Naive B cell (primary cell): ENCODE data around the gene LAMP1. TPM values are rescaled to one million over a fixed set of nuclear protein-coding genes. Genes with fewer than 3 reads are reported as not detected.
"Not testable (repeated sequence)": the region's sequence is repeated elsewhere in the genome, so short reads cannot be mapped to it uniquely, and the experiment has no call there.

ENCODE experiments used
- ATAC-seq, 2 donors: fragments of 150-1000 bp; cut with Tn5 transposase; 2 replicates each; pipeline ENCODE4 v1.10.0; 2021; ENCODE audit warnings: low read depth in 2 of 2, mild to moderate bottlenecking in 2 of 2, moderate library complexity in 2 of 2
- DNase-seq: peaks from one replicate; pipeline ENCODE4 v3.0.0; 2022
- H3K27ac Mint-ChIP-seq, 6 donors: one replicate each; pipeline ENCODE4 v1.8.0; 2020 to 2022; ENCODE audit warnings: mild to moderate bottlenecking in 6 of 6, mixed read lengths in 6 of 6, moderate library complexity in 5 of 6, inconsistent platforms in 2 of 6
- H3K27me3 Mint-ChIP-seq, 3 donors: one replicate each; pipeline ENCODE4 v1.8.0; 2021 to 2022; ENCODE audit warnings: mixed read lengths in 3 of 3, mild to moderate bottlenecking in 1 of 3
- H3K36me3 Mint-ChIP-seq, 2 donors: one replicate each; pipeline ENCODE4 v1.8.0; 2020 to 2022; ENCODE audit warnings: mixed read lengths in 2 of 2, inconsistent platforms in 1 of 2, mild to moderate bottlenecking in 1 of 2
- H3K4me1 Mint-ChIP-seq, 3 donors: one replicate each; pipeline ENCODE4 v1.8.0; 2020 to 2022; ENCODE audit warnings: mixed read lengths in 3 of 3, inconsistent platforms in 1 of 3, mild to moderate bottlenecking in 1 of 3, moderate library complexity in 1 of 3
- H3K4me3 Mint-ChIP-seq, 8 donors: one replicate each; pipeline ENCODE4 v1.8.0; 2020 to 2022; ENCODE audit warnings: mild to moderate bottlenecking in 8 of 8, mixed read lengths in 8 of 8, moderate library complexity in 8 of 8, inconsistent platforms in 2 of 8
- H3K9me3 Mint-ChIP-seq, 7 donors: one replicate each; pipeline ENCODE4 v1.8.0; 2020 to 2022; ENCODE audit warnings: mixed read lengths in 7 of 7, mild to moderate bottlenecking in 5 of 7, inconsistent platforms in 2 of 7, moderate library complexity in 1 of 7
- polyA plus RNA-seq, 6 donors: library from polyadenylated mRNA; unstranded; fragments of 300-500 nt; fragmentation: Illumina TruSeq; gene quantifications; one replicate each; pipeline ENCODE4 v1.2.3, GENCODE V29; 2021; ENCODE audit warnings: low read depth in 6 of 6

The LAMP1 gene
- polyA plus RNA-seq, 6 donors from 2014 or later = 18.5 to 24.3 (median 19.9) TPM

- peaks cover 12 to 35% (median 15%) of the 10 kb centered on the region in 3 donors for H3K4me1 Mint-ChIP-seq
- no peaks in the 10 kb centered on the region for H3K9me3 Mint-ChIP-seq
- DNase-seq = no peak
- peaks cover 0 to 8% of the 10 kb centered on the region in 2 donors for H3K36me3 Mint-ChIP-seq
- no peak for ATAC-seq
- peak overlapping the region in 1 of 8 donors; percentile 42 for H3K4me3 Mint-ChIP-seq
- no peak overlapping the region for H3K27ac Mint-ChIP-seq
- H3K27me3 Mint-ChIP-seq = no peaks in the 10 kb centered on the region
Measured at GRCh38 chr13:113304121-113304520, 7.1 kb downstream of the LAMP1 start.

DNA sequence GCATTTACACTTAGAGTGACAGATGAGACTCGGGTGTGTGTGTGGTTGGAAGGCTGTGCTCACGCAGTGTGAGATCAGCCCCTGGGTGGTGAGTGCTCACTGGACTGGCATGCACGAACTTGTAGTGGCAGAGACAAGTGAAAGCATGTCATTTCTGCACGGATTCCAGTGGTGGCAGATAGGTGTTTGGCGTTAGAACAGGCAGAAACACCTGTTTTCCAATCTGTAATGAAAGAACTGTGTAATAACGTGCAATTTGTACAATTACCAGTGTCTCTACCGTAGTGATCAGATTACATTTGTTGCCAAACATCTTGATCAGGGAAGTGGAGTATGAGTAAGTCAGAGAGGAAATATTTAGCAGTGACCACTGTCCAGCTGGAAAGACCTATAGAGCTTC, 8.2 kb downstream of the LAMP1 start:
- no peak for ATAC-seq
- Mint-ChIP-seq H3K27ac (no peak overlapping the region), H3K4me1 (peaks cover 12 to 28% (median 15%) of the 10 kb centered on the region in 3 donors)

DNA sequence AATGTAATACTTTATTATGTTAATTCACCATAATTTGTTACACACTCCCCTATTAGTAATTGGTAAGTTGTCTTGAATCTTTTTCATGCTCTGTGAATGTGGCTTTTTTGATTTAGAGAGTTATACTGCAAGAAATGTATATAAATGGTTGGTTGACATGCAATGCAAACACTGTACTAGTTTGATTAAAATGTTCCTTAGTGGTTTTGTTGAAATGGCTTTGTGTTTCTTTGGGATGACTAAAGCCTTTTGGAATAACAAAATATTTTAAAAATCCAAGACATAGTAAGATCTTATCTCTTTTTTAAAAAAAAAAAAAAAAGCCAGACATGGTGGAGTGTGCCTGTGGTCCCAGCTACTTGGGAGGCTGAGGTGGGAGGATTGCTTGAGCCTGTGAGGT, 10.5 kb downstream of the LAMP1 start:
- ATAC-seq = no peak
- Mint-ChIP-seq H3K27ac (no peak overlapping the region), H3K4me1 (peaks cover 7 to 24% (median 14%) of the 10 kb centered on the region in 3 donors), H3K27me3 (no peaks in the 10 kb centered on the region), H3K36me3 (peaks cover 11 to 14% of the 10 kb centered on the region in 2 donors), H3K4me3 (no peak overlapping the region), H3K9me3 (no peaks in the 10 kb centered on the region)
- no peak for DNase-seq

More for the DNA sequence above, 8.2 kb downstream of the LAMP1 start:
- Mint-ChIP-seq H3K9me3 (no peaks in the 10 kb centered on the region), H3K36me3 (peaks cover 0 to 12% of the 10 kb centered on the region in 2 donors), H3K27me3 (no peaks in the 10 kb centered on the region), H3K4me3 (no peak overlapping the region)
- no peak for DNase-seq

GRCh38 chr13:113309473-113309872, 12.4 kb downstream of the LAMP1 start:
- Mint-ChIP-seq H3K4me1 (peaks cover under 1 to 16% (median 14%) of the 10 kb centered on the region in 3 donors), H3K36me3 (peaks cover 11 to 14% of the 10 kb centered on the region in 2 donors), H3K9me3 (no peaks in the 10 kb centered on the region), H3K27ac (no peak overlapping the region), H3K27me3 (no peaks in the 10 kb centered on the region), H3K4me3 (no peak overlapping the region)
- ATAC-seq (no peak), DNase-seq (no peak)

- H3K27me3 Mint-ChIP-seq, DNase-seq, ATAC-seq, H3K4me3 Mint-ChIP-seq, H3K9me3 Mint-ChIP-seq: not testable (repeated sequence)
- peaks cover 11 to 19% of the 10 kb centered on the region in 2 donors for H3K36me3 Mint-ChIP-seq
- H3K4me1 Mint-ChIP-seq = peaks cover 5 to 15% (median 6%) of the 10 kb centered on the region in 3 donors
- H3K27ac Mint-ChIP-seq = peak overlapping the region in 1 of 6 donors; percentile 42
Measured at GRCh38 chr13:113314112-113314511, 17.1 kb downstream of the LAMP1 start.

DNA sequence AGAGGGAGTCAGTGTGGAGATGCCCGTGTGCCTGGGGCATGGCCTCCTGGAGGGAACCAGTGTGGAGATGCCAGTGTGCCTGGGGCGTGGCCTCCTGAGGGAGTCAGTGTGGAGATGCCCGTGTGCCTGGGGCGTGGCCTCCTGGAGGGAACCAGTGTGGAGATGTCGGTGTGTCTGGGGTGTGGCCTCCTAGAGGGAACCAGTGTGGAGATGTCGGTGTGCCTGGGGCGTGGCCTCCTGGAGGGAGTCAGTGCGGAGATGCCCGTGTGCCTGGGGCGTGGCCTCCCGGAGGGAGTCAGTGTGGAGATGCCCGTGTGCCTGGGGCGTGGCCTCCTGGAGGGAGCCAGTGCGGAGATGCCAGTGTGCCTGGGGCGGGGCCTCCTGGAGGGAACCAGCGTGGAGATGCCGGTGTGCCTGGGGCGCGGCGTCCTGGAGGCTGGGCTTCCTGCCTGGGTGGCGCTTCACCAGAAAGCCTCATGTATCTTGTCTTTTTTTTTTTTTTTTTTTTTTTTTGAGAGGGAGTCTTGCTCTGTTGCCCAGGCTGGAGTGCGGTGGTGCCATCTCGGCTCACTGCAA, 17.9 kb downstream of the LAMP1 start:
- ATAC-seq, H3K4me3 Mint-ChIP-seq, H3K9me3 Mint-ChIP-seq, H3K27me3 Mint-ChIP-seq, DNase-seq: not testable (repeated sequence)
- Mint-ChIP-seq H3K4me1 (peaks cover 5 to 15% (median 6%) of the 10 kb centered on the region in 3 donors), H3K27ac (peak overlapping the region in 2 of 6 donors; percentile 18 to 70), H3K36me3 (peaks cover 7 to 24% of the 10 kb centered on the region in 2 donors)

DNA sequence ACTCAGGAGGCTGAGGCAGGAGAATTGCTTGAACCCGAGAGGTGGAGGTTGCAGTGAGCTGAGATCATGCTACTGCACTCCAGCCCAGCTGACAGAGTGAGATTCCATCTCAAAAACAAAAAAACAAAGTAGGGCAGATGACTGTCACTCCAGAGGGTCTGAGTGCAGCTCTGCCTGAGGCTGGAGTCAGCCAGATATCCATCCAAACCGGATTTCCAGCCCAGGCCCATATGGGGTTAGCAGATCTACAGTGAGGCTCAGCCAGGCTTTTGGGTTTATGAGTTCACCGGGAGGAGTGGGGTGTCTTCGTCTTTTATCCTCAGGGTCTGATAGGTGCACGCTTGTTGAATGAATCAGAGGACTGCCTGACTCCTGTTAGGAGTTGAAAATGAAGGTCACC, 19.0 kb downstream of the LAMP1 start:
- H3K27ac Mint-ChIP-seq = no peak overlapping the region
- no peak for ATAC-seq
- H3K4me1 Mint-ChIP-seq = peaks cover 5 to 15% (median 6%) of the 10 kb centered on the region in 3 donors
- H3K4me3 Mint-ChIP-seq = no peak overlapping the region
- no peaks in the 10 kb centered on the region for H3K9me3 Mint-ChIP-seq
- DNase-seq = no peak
- no peaks in the 10 kb centered on the region for H3K27me3 Mint-ChIP-seq
- peaks cover 6 to 25% of the 10 kb centered on the region in 2 donors for H3K36me3 Mint-ChIP-seq

- H3K9me3 Mint-ChIP-seq = no peaks in the 10 kb centered on the region
- peaks cover 5 to 15% (median 6%) of the 10 kb centered on the region in 3 donors for H3K4me1 Mint-ChIP-seq
- no peak overlapping the region for H3K27ac Mint-ChIP-seq
- H3K36me3 Mint-ChIP-seq = peaks cover 13 to 27% of the 10 kb centered on the region in 2 donors
- DNase-seq = no peak
- no peak for ATAC-seq
- no peaks in the 10 kb centered on the region for H3K27me3 Mint-ChIP-seq
- no peak overlapping the region for H3K4me3 Mint-ChIP-seq
Measured at GRCh38 chr13:113317031-113317430, 20.0 kb downstream of the LAMP1 start.

DNA sequence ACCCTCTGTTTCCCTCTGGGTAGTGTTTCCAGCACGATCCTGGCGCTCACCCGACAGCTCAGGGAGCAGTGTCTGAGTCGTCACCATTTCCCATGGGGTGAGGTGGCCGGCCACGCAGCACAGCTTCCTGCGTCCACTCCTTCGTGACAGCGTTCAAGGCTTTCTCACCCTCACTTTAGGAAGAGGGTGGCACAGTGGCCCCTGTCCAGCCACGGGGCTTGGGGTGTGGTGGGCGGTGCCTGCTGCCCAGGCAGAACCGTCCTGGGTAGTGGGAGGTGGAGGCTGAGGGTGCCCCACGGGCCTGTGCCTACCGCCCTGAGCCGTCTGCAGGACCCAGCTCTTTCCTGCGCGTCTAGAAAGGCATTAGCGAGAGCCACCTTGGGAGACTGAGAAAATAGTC, 21.9 kb downstream of the LAMP1 start:
- peaks cover 27 to 37% of the 10 kb centered on the region in 2 donors for H3K36me3 Mint-ChIP-seq
- ATAC-seq (no peak), DNase-seq (no peak)
- peak overlapping the region in 1 of 6 donors; percentile 42 for H3K27ac Mint-ChIP-seq
- no peaks in the 10 kb centered on the region for H3K27me3 Mint-ChIP-seq
- peaks cover 0 to 9% (median 6%) of the 10 kb centered on the region in 3 donors for H3K4me1 Mint-ChIP-seq
- peak overlapping the region in 1 of 8 donors; percentile 46 for H3K4me3 Mint-ChIP-seq
- peaks cover 0 to 3% (median 0%) of the 10 kb centered on the region in 7 donors for H3K9me3 Mint-ChIP-seq

GRCh38 chr13:113319371-113319770, 22.3 kb downstream of the LAMP1 start:
- H3K36me3 Mint-ChIP-seq = peaks cover 31 to 37% of the 10 kb centered on the region in 2 donors
- ATAC-seq = no peak

GRCh38 chr13:113320226-113320875, 23.3 kb downstream of the LAMP1 start:
- DNase-seq = no peak
- no peak for ATAC-seq
- Mint-ChIP-seq H3K4me3 (peak overlapping the region in 1 of 8 donors; percentile 35), H3K36me3 (peaks cover 31 to 37% of the 10 kb centered on the region in 2 donors), H3K27me3 (no peaks in the 10 kb centered on the region), H3K9me3 (peaks cover 0 to 3% (median 0%) of the 10 kb centered on the region in 7 donors), H3K27ac (peak overlapping the region in 1 of 6 donors; percentile 23), H3K4me1 (peaks cover 0 to 4% (median 0%) of the 10 kb centered on the region in 3 donors)

More at GRCh38 chr13:113319371-113319770, 22.3 kb downstream of the LAMP1 start:
- no peak for DNase-seq
- Mint-ChIP-seq H3K4me3 (no peak overlapping the region), H3K9me3 (peaks cover 0 to 3% (median 0%) of the 10 kb centered on the region in 7 donors), H3K27ac (no peak overlapping the region), H3K27me3 (no peaks in the 10 kb centered on the region), H3K4me1 (peaks cover 0 to 9% (median 6%) of the 10 kb centered on the region in 3 donors)

DNA sequence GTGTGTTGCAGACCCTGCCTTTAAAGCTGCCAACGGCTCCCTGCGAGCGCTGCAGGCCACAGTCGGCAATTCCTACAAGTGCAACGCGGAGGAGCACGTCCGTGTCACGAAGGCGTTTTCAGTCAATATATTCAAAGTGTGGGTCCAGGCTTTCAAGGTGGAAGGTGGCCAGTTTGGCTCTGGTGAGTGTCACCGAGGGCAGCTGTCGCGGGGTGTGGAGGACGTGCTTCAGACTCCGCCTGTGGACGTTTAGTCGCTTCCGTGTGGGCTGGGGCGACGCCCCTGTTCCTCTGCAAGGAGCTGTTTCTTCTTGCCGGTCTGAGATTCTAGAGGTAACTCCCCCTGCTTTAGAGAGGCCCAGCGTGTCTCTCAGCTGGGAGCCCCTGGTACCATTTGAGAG, 24.5 kb downstream of the LAMP1 start:
- peaks cover 31 to 37% of the 10 kb centered on the region in 2 donors for H3K36me3 Mint-ChIP-seq
- peaks cover 0 to 4% (median 0%) of the 10 kb centered on the region in 3 donors for H3K4me1 Mint-ChIP-seq
- ATAC-seq (no peak), DNase-seq (no peak)
- H3K27me3 Mint-ChIP-seq = no peaks in the 10 kb centered on the region
- no peak overlapping the region for H3K4me3 Mint-ChIP-seq
- H3K27ac Mint-ChIP-seq = no peak overlapping the region
- peaks cover 0 to 3% (median 0%) of the 10 kb centered on the region in 7 donors for H3K9me3 Mint-ChIP-seq

DNA sequence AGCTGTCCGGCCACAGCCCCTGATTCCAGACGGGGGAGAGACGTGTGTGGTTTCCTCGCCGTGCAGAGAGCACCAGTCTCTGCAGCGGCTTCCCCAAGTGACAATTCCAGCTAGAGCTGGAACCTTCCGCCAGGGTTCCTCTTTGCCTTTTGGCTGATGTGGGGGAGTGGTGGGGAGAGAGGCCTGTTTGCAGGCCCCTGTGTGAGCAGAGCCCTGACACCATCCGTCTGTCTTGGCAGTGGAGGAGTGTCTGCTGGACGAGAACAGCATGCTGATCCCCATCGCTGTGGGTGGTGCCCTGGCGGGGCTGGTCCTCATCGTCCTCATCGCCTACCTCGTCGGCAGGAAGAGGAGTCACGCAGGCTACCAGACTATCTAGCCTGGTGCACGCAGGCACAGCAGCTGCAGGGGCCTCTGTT, 25.0 kb downstream of the LAMP1 start:
- peaks cover 31 to 37% of the 10 kb centered on the region in 2 donors for H3K36me3 Mint-ChIP-seq
- no peak overlapping the region for H3K4me3 Mint-ChIP-seq
- no peak overlapping the region for H3K27ac Mint-ChIP-seq
- peaks cover 0 to 4% (median 0%) of the 10 kb centered on the region in 3 donors for H3K4me1 Mint-ChIP-seq
- DNase-seq = no peak
- no peak for ATAC-seq
- H3K27me3 Mint-ChIP-seq = no peaks in the 10 kb centered on the region
- peaks cover 0 to 3% (median 0%) of the 10 kb centered on the region in 7 donors for H3K9me3 Mint-ChIP-seq
